NCI-H2171 (cell line): ENCODE data around the gene ARHGEF3.

Experiments used
- DNase-seq: peaks from one replicate; lab custom pipeline; 2025; lab: John Stamatoyannopoulos, UW

Gene ARHGEF3

GRCh38 chr3:56681984-56682461 is 119.7 kb downstream of the ARHGEF3 start:
- no peak for DNase-seq

GRCh38 chr3:56680054-56680580 is 121.6 kb downstream of the ARHGEF3 start:
- DNase-seq, result no peak
